ENCODE results near the gene DCUN1D1. TPM values are rescaled to one million over a fixed set of nuclear protein-coding genes. Genes with fewer than 3 reads are reported as not detected.
A peak's percentile ranks its signal among the peaks of the same experiment; 100 is the strongest.

Gene DCUN1D1
- 23.2 and 23.6 TPM in 2 replicates for total RNA-seq (2013; cell fraction: nucleolus; rRNA removed)
- total RNA-seq (2014; rRNA removed), result 20.9 and 24.2 TPM in 2 replicates
- total RNA-seq (2014; rRNA removed; fragmentation: Illumina TruSeq; extraction: Trizol), result 30.8 and 31.4 TPM in 2 replicates
- total RNA-seq (2021), result 45.9 and 48.2 TPM in 2 replicates
- polyA plus RNA-seq (2011; ENCODE audit: low read depth), result 11.8 TPM
- polyA plus RNA-seq (2011; rRNA removed), result 28.9 and 48.9 TPM in 2 replicates
- polyA plus RNA-seq (2011; cell fraction: cytosol; rRNA removed), result 4.7 and 5.7 TPM in 2 replicates
- 7.0 and 9.6 TPM in 2 replicates for polyA plus RNA-seq (2011; cell fraction: nucleus; rRNA removed)
- polyA plus RNA-seq (2012), result 12.0 and 13.1 TPM in 2 replicates
- polyA plus RNA-seq (2014; fragmentation: Illumina TruSeq; extraction: Trizol), result 30.8 and 36.2 TPM in 2 replicates
- polyA plus RNA-seq (2014; fragmentation: Nextera tagmentation; extraction: Ambion mirVana), result 10 to 100 TPM; 19.8 to 47.4 TPM
- polyA plus RNA-seq (2014; rRNA removed), result 19.5 and 21.3 TPM in 2 replicates
- polyA plus RNA-seq (2016; fragmentation: Nextera tagmentation; extraction: Ambion mirVana), result 10 to 100 TPM; 36.4 to 43.0 TPM
- 15.0 and 46.0 TPM in 2 replicates for polyA minus RNA-seq (2011; rRNA and poly(A)+ RNA removed)
- 11.2 and 13.9 TPM in 2 replicates for polyA minus RNA-seq (2011; cell fraction: cytosol; rRNA and poly(A)+ RNA removed)
- polyA minus RNA-seq (2011; cell fraction: nucleus; rRNA and poly(A)+ RNA removed), result 5.6 and 9.3 TPM in 2 replicates
- percentile 88 among the genes with signal in this experiment for Bru-seq, nascent RNA
- percentile 92 among the genes with signal in this experiment for BruChase-seq, experiment 1, labeled RNA remaining after a 6-hour chase
- percentile 93 among the genes with signal in this experiment for BruChase-seq, experiment 2, labeled RNA remaining after a 2-hour chase
- long read RNA-seq, experiment 1, full-length matches to known transcripts, result 11 of 23 reads
- long read RNA-seq, experiment 1, partial matches to known transcripts, result 2 of 23 reads
- long read RNA-seq, experiment 1, other reads (novel, unspliced or antisense), result 10 of 23 reads
- long read RNA-seq, experiment 2, full-length matches to known transcripts, result 31 of 40 reads
- long read RNA-seq, experiment 2, partial matches to known transcripts, result 1 of 40 reads
- long read RNA-seq, experiment 2, other reads (novel, unspliced or antisense), result 8 of 40 reads

- DNase-seq (ENCODE audit: low read depth, low spot score), result peak; percentile 19
- BruUV-seq (replicated peaks), result no TSS peak
- ChIA-PET RAD21 (ENCODE audit: unreplicated experiment) (interaction anchor here (0.5 kb wide), 1 partner anchor 391 kb away, joined by 3 read pairs; no protein-coding TSS in a partner anchor), SMC1A (ENCODE audit: uncharacterized antibody, unreplicated experiment) (interaction anchor here (0.9 to 2.6 kb wide), 6 partner anchors 11 to 71 kb away, joined by 3 to 23 read pairs (median 4); no protein-coding TSS in a partner anchor), CTCF (interaction anchor here (1.0 to 2.5 kb wide), 4 partner anchors 63 to 77 kb away, joined by 3 to 12 read pairs (median 6); no protein-coding TSS in a partner anchor), POLR2A (interaction anchor here (1.2 kb wide), 1 partner anchor 116 kb away, joined by 3 read pairs; no protein-coding TSS in a partner anchor)
- peaks cover 9% of the 10 kb centered on the region for H3K4me1 ChIP-seq (ENCODE audit: control insufficient read depth, insufficient read depth, low read length)
- H3K4me3 ChIP-seq, result peak within 1 kb of the TSS; percentile 85
- peak within 1 kb of the TSS; percentile 82 for H3K4me2 ChIP-seq (ENCODE audit: control insufficient read depth, insufficient read depth)
- H3K79me2 ChIP-seq (ENCODE audit: control insufficient read depth, insufficient read depth, low read length), result peaks cover 36% of the 10 kb centered on the region
- H3K27ac ChIP-seq (ENCODE audit: control insufficient read depth, insufficient read depth), result peak within 1 kb of the TSS; percentile 53
- H3K9ac ChIP-seq (ENCODE audit: control insufficient read depth, insufficient read depth, low read length), result peak within 1 kb of the TSS; percentile 78
- H2AFZ ChIP-seq (ENCODE audit: control insufficient read depth, low read depth, low read length), result peak within 1 kb of the TSS; percentile 87
- FAIRE-seq, result no peak
- H3K27me3 ChIP-seq (replicated peaks in 1 of 2; ENCODE audit: control insufficient read depth in 2 of 2, insufficient read depth in 2 of 2, low read length in 1 of 2), result no peaks in the 10 kb centered on the region
- H3K9me3 ChIP-seq (replicated peaks; ENCODE audit: control insufficient read depth, insufficient read depth, low read length), result no peaks in the 10 kb centered on the region
- in situ Hi-C loops (cut with MboI) (no loop called here), intact Hi-C loops (cut with micrococcal nuclease; ENCODE audit: unreplicated experiment) (no loop called here)
- H3K36me3 ChIP-seq (ENCODE audit: control insufficient read depth in 2 of 2, insufficient read depth in 2 of 2, low read length in 1 of 2), result no peaks in the 10 kb centered on the region
- ATAC-seq, result peak; percentile 91
- H4K20me1 ChIP-seq (ENCODE audit: control insufficient read depth, insufficient read depth), result 0 out of 2 replicates have a peak, but pooled peaks cover 4% of the 10 kb centered on the region
- under 1% methylated on average over 46 of the region's 106 CpGs for WGBS (ENCODE audit: insufficient coverage, insufficient replicate concordance, low lambda C conversion rate, missing lambda C conversion rate)
- TF ChIP-seq, protein P1, sequence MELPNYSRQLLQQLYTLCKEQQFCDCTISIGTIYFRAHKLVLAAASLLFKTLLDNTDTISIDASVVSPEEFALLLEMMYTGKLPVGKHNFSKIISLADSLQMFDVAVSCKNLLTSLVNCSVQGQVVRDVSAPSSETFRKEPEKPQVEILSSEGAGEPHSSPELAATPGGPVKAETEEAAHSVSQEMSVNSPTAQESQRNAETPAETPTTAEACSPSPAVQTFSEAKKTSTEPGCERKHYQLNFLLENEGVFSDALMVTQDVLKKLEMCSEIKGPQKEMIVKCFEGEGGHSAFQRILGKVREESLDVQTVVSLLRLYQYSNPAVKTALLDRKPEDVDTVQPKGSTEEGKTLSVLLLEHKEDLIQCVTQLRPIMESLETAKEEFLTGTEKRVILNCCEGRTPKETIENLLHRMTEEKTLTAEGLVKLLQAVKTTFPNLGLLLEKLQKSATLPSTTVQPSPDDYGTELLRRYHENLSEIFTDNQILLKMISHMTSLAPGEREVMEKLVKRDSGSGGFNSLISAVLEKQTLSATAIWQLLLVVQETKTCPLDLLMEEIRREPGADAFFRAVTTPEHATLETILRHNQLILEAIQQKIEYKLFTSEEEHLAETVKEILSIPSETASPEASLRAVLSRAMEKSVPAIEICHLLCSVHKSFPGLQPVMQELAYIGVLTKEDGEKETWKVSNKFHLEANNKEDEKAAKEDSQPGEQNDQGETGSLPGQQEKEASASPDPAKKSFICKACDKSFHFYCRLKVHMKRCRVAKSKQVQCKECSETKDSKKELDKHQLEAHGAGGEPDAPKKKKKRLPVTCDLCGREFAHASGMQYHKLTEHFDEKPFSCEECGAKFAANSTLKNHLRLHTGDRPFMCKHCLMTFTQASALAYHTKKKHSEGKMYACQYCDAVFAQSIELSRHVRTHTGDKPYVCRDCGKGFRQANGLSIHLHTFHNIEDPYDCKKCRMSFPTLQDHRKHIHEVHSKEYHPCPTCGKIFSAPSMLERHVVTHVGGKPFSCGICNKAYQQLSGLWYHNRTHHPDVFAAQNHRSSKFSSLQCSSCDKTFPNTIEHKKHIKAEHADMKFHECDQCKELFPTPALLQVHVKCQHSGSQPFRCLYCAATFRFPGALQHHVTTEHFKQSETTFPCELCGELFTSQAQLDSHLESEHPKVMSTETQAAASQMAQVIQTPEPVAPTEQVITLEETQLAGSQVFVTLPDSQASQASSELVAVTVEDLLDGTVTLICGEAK (IDR thresholded peaks at IDR 0.05; ENCODE audit: borderline replicate concordance), result no peak
- no peak for TF ChIP-seq RCOR1 (conservative IDR thresholded peaks at IDR 0.05; ENCODE audit: low read depth, low read length)
- TF ChIP-seq LARP7 (IDR thresholded peaks at IDR 0.05), result peak; percentile 71; the same call in 1 of the 2 replicates
- TF ChIP-seq IKZF2 (IDR thresholded peaks at IDR 0.05), result no peak
- TF ChIP-seq DPF2 (IDR thresholded peaks at IDR 0.05), result peak; percentile 18; the same call in 1 of the 2 replicates
- no peak for TF ChIP-seq CHD1 (IDR thresholded peaks at IDR 0.05; ENCODE audit: low read depth, low read length)
- no peak for TF ChIP-seq SPI1 (IDR thresholded peaks at IDR 0.05; ENCODE audit: borderline replicate concordance, insufficient read depth, low read depth, low read length)
- no peak for TF ChIP-seq ZNF622 (IDR thresholded peaks at IDR 0.05)
These were observed at the start of gene DCUN1D1 for GRCh38 chr3:182980204-182981037. Gene DCUN1D1 (minus strand): TSS chr3:182980538. CDS start chr3:182980489, 49 bp downstream.
